GM18505 (cell line): ENCODE data around the gene THSD8.
A peak's percentile ranks its signal among the peaks of the same experiment; 100 is the strongest.

Experiments
- ATAC-seq: cut with Tn5 transposase; IDR thresholded peaks from one replicate; pipeline ENCODE4 v1.9.1; 2021; ENCODE audit not compliant: unreplicated experiment
- POLR2A ChIP-seq: IDR thresholded peaks from 4 replicates; pipeline ENCODE4 v1.6.1; 2011; ENCODE audit warnings: borderline replicate concordance; ENCODE audit not compliant: insufficient read depth, insufficient read length; ENCODE audit errors: extremely low read depth

The THSD8 gene

GRCh38 chr19:12784394-12784870 lies 17.4 kb upstream of the THSD8 start:
- TF ChIP-seq POLR2A: no peak
- no peak for ATAC-seq

GRCh38 chr19:12784871-12785430 lies 16.9 kb upstream of the THSD8 start:
- no peak for TF ChIP-seq POLR2A

GRCh38 chr19:12785431-12786031 lies 16.3 kb upstream of the THSD8 start:
- no peak for ATAC-seq
- TF ChIP-seq POLR2A: no peak

More at GRCh38 chr19:12784871-12785430, 16.9 kb upstream of the THSD8 start:
- no peak for ATAC-seq

GRCh38 chr19:12786141-12786870 lies 15.6 kb upstream of the THSD8 start:
- TF ChIP-seq POLR2A: no peak
- ATAC-seq: no peak

- no peak for TF ChIP-seq POLR2A
- ATAC-seq: no peak
Measured at GRCh38 chr19:12786952-12787351, 14.9 kb upstream of the THSD8 start.

- TF ChIP-seq POLR2A: no peak
- ATAC-seq: no peak
Measured at GRCh38 chr19:12787458-12787857, 14.4 kb upstream of the THSD8 start.

GRCh38 chr19:12788042-12788681 lies 13.7 kb upstream of the THSD8 start:
- TF ChIP-seq POLR2A: no peak
- ATAC-seq: no peak

GRCh38 chr19:12788682-12789097 lies 13.2 kb upstream of the THSD8 start:
- no peak for TF ChIP-seq POLR2A
- ATAC-seq: no peak

- peak; percentile 66 for TF ChIP-seq POLR2A
- ATAC-seq: no peak
Measured at GRCh38 chr19:12789098-12789903, 12.6 kb upstream of the THSD8 start.

GRCh38 chr19:12789904-12790619 lies 11.8 kb upstream of the THSD8 start:
- peak; percentile 28 for ATAC-seq
- TF ChIP-seq POLR2A: no peak

GRCh38 chr19:12790628-12791344 lies 11.1 kb upstream of the THSD8 start:
- ATAC-seq: no peak

GRCh38 chr19:12791345-12792050 lies 10.4 kb upstream of the THSD8 start, which contains the start of gene JUNB:
Gene JUNB (plus strand): TSS chr19:12791486. CDS start chr19:12791772, 286 bp downstream.
- peak; percentile 22 for ATAC-seq
- peak; percentile 100 for TF ChIP-seq POLR2A

More at GRCh38 chr19:12790628-12791344, 11.1 kb upstream of the THSD8 start:
- no peak for TF ChIP-seq POLR2A
